GM23338 (cell line): ENCODE results near the gene HIPK1. TPM values are rescaled to one million over a fixed set of nuclear protein-coding genes. Genes with fewer than 3 reads are reported as not detected.
A peak's percentile ranks its signal among the peaks of the same experiment; 100 is the strongest.

ENCODE experiments used
- ATAC-seq: fragments of 200-7000 bp; cut with Tn5 transposase; 3 replicates; pipeline ENCODE4 v1.9.1; 2020
- DNase-seq: peaks from one replicate; pipeline ENCODE4 v3.0.0-alpha.2; 2015; ENCODE audit warnings: low spot score
- H2AFZ ChIP-seq: fragments of 200-600 bp; sonication (generic); 2 replicates; pipeline ENCODE4 v1.8.0; 2016; ENCODE audit warnings: antibody characterized with exemption, mild to moderate bottlenecking, moderate library complexity
- H3F3A ChIP-seq: fragments of 200-600 bp; sonication (generic); replicated peaks from 2 replicates; pipeline ENCODE4 v1.8.0; 2017; ENCODE audit warnings: antibody characterized with exemption, mixed run types, low read depth
- H3K27ac ChIP-seq: fragments of 200-600 bp; sonication (generic); 2 replicates; pipeline ENCODE4 v1.6.1; 2016; ENCODE audit warnings: low read depth
- H3K27me3 ChIP-seq: fragments of 200-600 bp; sonication (generic); 2 replicates; pipeline ENCODE4 v1.8.0; 2016; ENCODE audit warnings: mild to moderate bottlenecking, mixed run types, moderate library complexity; ENCODE audit not compliant: insufficient read depth
- H3K36me3 ChIP-seq: fragments of 200-600 bp; sonication (generic); 2 replicates; pipeline ENCODE4 v1.8.0; 2016; ENCODE audit warnings: mild to moderate bottlenecking; ENCODE audit not compliant: insufficient read depth
- H3K4me1 ChIP-seq: fragments of 200-600 bp; sonication (generic); 2 replicates; pipeline ENCODE4 v1.8.0; 2016; ENCODE audit warnings: mild to moderate bottlenecking, moderate library complexity; ENCODE audit not compliant: insufficient read depth
- H3K4me2 ChIP-seq: fragments of 200-600 bp; sonication (generic); 2 replicates; pipeline ENCODE4 v1.7.1; 2017; ENCODE audit warnings: mixed run types
- H3K4me3 ChIP-seq: fragments of 200-600 bp; sonication (generic); 2 replicates; pipeline ENCODE4 v1.6.1; 2016; ENCODE audit warnings: mixed run types
- H3K79me2 ChIP-seq: fragments of 200-600 bp; sonication (generic); replicated peaks from 2 replicates; pipeline ENCODE4 v1.8.0; 2017; ENCODE audit warnings: mild to moderate bottlenecking; ENCODE audit not compliant: insufficient read depth
- H3K9me2 ChIP-seq: fragments of 200-600 bp; sonication (generic); 2 replicates; pipeline ENCODE4 v1.8.0; 2017; ENCODE audit not compliant: insufficient read depth
- H4K20me1 ChIP-seq: fragments of 200-600 bp; sonication (generic); replicated peaks from 2 replicates; pipeline ENCODE4 v1.8.0; 2017; ENCODE audit warnings: mild to moderate bottlenecking; ENCODE audit not compliant: insufficient read depth
- H3K27ac Mint-ChIP-seq: 2 replicates; pipeline ENCODE4 v1.8.0; 2020; ENCODE audit warnings: inconsistent platforms, mild to moderate bottlenecking, moderate library complexity, mixed read lengths
- H3K27me3 Mint-ChIP-seq: 3 replicates; pipeline ENCODE4 v1.8.0; 2022; ENCODE audit warnings: low read depth, mild to moderate bottlenecking, moderate library complexity, mixed read lengths, inconsistent platforms; ENCODE audit not compliant: insufficient read depth, poor library complexity
- H3K36me3 Mint-ChIP-seq: 3 replicates; pipeline ENCODE4 v1.8.0; 2021; ENCODE audit warnings: low read depth, mild to moderate bottlenecking, inconsistent platforms, moderate library complexity, mixed read lengths
- H3K4me1 Mint-ChIP-seq: 3 replicates; pipeline ENCODE4 v1.8.0; 2020; ENCODE audit warnings: mild to moderate bottlenecking, inconsistent platforms, mixed read lengths
- H3K4me3 Mint-ChIP-seq: 3 replicates; pipeline ENCODE4 v1.8.0; 2021; ENCODE audit warnings: moderate library complexity, mild to moderate bottlenecking, inconsistent platforms, mixed read lengths
- H3K9me3 Mint-ChIP-seq: 3 replicates; pipeline ENCODE4 v1.8.0; 2020; ENCODE audit warnings: moderate library complexity, mild to moderate bottlenecking, inconsistent platforms, mixed read lengths
- POLR2AphosphoS5 ChIP-seq: IDR thresholded peaks from 2 replicates; pipeline ENCODE4 v1.6.1; 2016; ENCODE audit warnings: antibody characterized with exemption, low read depth
- ZNF114 ChIP-seq: fragments of 250-450 bp; sonication (Bioruptor Pico); IDR thresholded peaks from 2 replicates; pipeline ENCODE4 v1.5.0; 2020; ENCODE audit warnings: mild to moderate bottlenecking, moderate library complexity
- polyA plus RNA-seq: library from polyadenylated mRNA; unstranded; fragments of >200 nt; fragmentation: Nextera tagmentation; extraction: Ambion mirVana; gene quantifications from 2 replicates; pipeline ENCODE4 v1.2.1, GENCODE V29; 2016
- total RNA-seq: library from RNA; depleted of rRNA; stranded (reverse); fragments of >200 nt; shearing (Covaris generic); gene quantifications from 2 replicates; pipeline ENCODE4 v1.2.3, GENCODE V29; 2014
- TF ChIP-seq, protein P1 (sequence below): fragments of 250-450 bp; sonication (Bioruptor Pico); IDR thresholded peaks from 2 replicates; pipeline ENCODE4 v1.5.0; 2020; ENCODE audit warnings: mild to moderate bottlenecking, moderate library complexity

The HIPK1 gene
- total and polyA plus RNA-seq, 2 experiments from 2014 or later: 14.3 to 47.5 TPM

DNA sequence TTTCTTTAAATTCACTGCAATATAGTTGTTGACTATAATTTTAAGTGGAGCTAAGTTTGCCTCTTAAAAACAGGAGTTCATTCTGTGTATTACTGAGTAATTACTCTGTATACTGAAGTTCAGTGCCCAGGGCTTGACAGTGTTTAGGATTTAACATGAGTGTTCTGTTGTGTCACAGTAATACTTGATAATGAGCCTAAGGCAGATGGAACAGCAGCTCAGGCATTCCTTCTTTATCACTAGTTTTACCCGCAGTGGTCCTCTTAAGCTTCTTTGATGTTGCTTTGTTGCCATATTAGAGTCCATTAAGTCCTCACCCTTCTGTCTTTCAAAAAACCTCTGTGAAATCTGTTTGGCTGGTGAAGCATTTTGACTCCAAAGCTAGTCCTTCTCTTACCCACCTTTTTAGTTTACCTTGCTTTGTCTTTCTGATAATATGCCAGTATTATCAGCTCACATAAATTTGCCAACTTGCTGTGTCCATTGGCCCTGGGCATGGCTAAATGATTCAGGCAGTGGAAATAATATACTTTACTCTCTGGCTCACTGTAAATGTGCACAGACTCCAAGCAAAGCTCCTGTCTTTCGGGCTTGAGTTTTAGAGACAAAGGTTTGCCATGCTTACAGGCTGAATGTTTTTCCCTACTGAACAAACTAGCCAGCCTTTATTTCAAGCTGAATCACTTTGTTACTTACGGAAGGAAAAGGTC, 17.7 kb downstream of the HIPK1 start:
- H3K27me3 Mint-ChIP-seq: no peaks in the 10 kb centered on the region
- H3K27ac Mint-ChIP-seq: peak overlapping the region; percentile 15; the same call in 1 of the 2 replicates
- Histone ChIP-seq H3K27me3 (no peaks in the 10 kb centered on the region), H3K4me3 (no peak overlapping the region), H3K79me2 (peaks cover 65% of the 10 kb centered on the region), H2AFZ (no peak overlapping the region), H3K4me2 (no peak overlapping the region), H3K27ac (peak overlapping the region; percentile 7; the same call in 1 of the 2 replicates), H4K20me1 (peaks cover 7% of the 10 kb centered on the region; the same call in 1 of the 2 replicates), H3F3A (no peaks in the 10 kb centered on the region), H3K36me3 (no peaks in the 10 kb centered on the region; the same call in 1 of the 2 replicates), H3K9me2 (no peaks in the 10 kb centered on the region), H3K4me1 (no peaks in the 10 kb centered on the region)
- peaks cover 11% of the 10 kb centered on the region; the same call in 2 of the 3 replicates for H3K36me3 Mint-ChIP-seq
- H3K9me3 Mint-ChIP-seq: no peaks in the 10 kb centered on the region
- DNase-seq (no peak), ATAC-seq (no peak)
- TF ChIP-seq ZNF114 (CRISPR knock-in tag) (no peak), POLR2AphosphoS5 (no peak)
- TF ChIP-seq, protein P1, sequence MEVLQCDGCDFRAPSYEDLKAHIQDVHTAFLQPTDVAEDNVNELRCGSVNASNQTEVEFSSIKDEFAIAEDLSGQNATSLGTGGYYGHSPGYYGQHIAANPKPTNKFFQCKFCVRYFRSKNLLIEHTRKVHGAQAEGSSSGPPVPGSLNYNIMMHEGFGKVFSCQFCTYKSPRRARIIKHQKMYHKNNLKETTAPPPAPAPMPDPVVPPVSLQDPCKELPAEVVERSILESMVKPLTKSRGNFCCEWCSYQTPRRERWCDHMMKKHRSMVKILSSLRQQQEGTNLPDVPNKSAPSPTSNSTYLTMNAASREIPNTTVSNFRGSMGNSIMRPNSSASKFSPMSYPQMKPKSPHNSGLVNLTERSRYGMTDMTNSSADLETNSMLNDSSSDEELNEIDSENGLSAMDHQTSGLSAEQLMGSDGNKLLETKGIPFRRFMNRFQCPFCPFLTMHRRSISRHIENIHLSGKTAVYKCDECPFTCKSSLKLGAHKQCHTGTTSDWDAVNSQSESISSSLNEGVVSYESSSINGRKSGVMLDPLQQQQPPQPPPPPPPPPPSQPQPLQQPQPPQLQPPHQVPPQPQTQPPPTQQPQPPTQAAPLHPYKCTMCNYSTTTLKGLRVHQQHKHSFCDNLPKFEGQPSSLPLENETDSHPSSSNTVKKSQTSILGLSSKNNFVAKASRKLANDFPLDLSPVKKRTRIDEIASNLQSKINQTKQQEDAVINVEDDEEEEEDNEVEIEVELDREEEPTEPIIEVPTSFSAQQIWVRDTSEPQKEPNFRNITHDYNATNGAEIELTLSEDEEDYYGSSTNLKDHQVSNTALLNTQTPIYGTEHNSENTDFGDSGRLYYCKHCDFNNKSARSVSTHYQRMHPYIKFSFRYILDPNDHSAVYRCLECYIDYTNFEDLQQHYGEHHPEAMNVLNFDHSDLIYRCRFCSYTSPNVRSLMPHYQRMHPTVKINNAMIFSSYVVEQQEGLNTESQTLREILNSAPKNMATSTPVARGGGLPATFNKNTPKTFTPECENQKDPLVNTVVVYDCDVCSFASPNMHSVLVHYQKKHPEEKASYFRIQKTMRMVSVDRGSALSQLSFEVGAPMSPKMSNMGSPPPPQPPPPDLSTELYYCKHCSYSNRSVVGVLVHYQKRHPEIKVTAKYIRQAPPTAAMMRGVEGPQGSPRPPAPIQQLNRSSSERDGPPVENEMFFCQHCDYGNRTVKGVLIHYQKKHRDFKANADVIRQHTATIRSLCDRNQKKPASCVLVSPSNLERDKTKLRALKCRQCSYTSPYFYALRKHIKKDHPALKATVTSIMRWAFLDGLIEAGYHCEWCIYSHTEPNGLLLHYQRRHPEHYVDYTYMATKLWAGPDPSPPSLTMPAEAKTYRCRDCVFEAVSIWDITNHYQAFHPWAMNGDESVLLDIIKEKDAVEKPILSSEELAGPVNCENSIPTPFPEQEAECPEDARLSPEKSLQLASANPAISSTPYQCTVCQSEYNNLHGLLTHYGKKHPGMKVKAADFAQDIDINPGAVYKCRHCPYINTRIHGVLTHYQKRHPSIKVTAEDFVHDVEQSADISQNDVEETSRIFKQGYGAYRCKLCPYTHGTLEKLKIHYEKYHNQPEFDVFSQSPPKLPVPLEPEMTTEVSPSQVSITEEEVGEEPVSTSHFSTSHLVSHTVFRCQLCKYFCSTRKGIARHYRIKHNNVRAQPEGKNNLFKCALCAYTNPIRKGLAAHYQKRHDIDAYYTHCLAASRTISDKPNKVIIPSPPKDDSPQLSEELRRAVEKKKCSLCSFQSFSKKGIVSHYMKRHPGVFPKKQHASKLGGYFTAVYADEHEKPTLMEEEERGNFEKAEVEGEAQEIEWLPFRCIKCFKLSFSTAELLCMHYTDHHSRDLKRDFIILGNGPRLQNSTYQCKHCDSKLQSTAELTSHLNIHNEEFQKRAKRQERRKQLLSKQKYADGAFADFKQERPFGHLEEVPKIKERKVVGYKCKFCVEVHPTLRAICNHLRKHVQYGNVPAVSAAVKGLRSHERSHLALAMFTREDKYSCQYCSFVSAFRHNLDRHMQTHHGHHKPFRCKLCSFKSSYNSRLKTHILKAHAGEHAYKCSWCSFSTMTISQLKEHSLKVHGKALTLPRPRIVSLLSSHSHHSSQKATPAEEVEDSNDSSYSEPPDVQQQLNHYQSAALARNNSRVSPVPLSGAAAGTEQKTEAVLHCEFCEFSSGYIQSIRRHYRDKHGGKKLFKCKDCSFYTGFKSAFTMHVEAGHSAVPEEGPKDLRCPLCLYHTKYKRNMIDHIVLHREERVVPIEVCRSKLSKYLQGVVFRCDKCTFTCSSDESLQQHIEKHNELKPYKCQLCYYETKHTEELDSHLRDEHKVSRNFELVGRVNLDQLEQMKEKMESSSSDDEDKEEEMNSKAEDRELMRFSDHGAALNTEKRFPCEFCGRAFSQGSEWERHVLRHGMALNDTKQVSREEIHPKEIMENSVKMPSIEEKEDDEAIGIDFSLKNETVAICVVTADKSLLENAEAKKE: no peak
- peaks cover 17% of the 10 kb centered on the region for H3K4me1 Mint-ChIP-seq
- H3K4me3 Mint-ChIP-seq: no peak overlapping the region

DNA sequence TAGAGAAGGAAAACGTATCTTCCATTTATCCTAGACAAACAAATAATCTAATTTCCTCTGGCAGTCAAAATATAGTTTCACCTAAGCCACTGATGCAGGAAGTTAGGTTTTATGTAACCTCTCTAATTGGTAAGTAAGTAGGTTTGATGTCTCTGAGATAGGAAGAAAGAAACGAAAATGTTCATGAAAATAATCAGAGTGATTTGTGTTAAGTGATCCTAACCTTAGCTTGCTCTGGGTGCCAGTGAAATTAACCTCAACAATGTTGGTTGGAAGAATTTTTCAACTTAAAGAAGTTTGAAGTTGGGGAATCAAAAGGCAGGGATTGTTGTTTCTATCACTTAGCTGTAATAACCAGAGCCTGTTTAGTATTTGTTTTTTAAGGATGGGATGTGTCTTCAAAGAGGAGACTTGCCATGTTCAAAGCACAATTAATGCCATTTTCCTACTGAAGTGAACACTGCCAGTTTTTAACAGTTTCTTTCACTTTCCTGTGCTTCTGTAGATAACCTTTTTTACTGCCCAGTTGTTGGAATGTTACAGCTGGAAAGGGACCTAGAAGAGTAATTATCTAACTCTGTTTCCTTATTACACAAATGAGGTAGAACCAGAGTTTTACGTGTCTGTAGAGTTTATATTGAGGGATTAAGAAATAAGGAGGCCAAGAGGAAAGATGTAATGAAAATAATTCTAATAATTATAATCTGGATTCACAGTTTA, 18.4 kb downstream of the HIPK1 start:
- ATAC-seq: no peak
- TF ChIP-seq, protein P1: no peak

More for the DNA sequence above, 18.4 kb downstream of the HIPK1 start:
- Mint-ChIP-seq H3K27me3 (no peaks in the 10 kb centered on the region), H3K4me1 (peaks cover 20% of the 10 kb centered on the region), H3K36me3 (peaks cover 11% of the 10 kb centered on the region; the same call in 2 of the 3 replicates), H3K9me3 (no peaks in the 10 kb centered on the region), H3K4me3 (no peak overlapping the region), H3K27ac (no peak overlapping the region; the same call in 1 of the 2 replicates)
- no peaks in the 10 kb centered on the region for H3K9me2 ChIP-seq
- no peaks in the 10 kb centered on the region for H3K27me3 ChIP-seq
- H3K36me3 ChIP-seq: no peaks in the 10 kb centered on the region
- H3K27ac ChIP-seq: no peak overlapping the region
- no peaks in the 10 kb centered on the region for H3F3A ChIP-seq
- 0 out of 2 replicates have a peak, but pooled peaks cover 2% of the 10 kb centered on the region for H3K4me1 ChIP-seq
- H2AFZ ChIP-seq: no peak overlapping the region
- no peak overlapping the region for H3K4me2 ChIP-seq
- peaks cover 7% of the 10 kb centered on the region; the same call in 1 of the 2 replicates for H4K20me1 ChIP-seq
- peaks cover 65% of the 10 kb centered on the region for H3K79me2 ChIP-seq
- no peak for DNase-seq
- no peak overlapping the region for H3K4me3 ChIP-seq
